NCI-H2227 (cell line): ENCODE results near the gene COPS9.

Experiments used
- DNase-seq: peaks from one replicate; lab custom pipeline; 2025; ENCODE audit not compliant: unreplicated experiment; lab: John Stamatoyannopoulos, UW

COPS9 gene

DNA sequence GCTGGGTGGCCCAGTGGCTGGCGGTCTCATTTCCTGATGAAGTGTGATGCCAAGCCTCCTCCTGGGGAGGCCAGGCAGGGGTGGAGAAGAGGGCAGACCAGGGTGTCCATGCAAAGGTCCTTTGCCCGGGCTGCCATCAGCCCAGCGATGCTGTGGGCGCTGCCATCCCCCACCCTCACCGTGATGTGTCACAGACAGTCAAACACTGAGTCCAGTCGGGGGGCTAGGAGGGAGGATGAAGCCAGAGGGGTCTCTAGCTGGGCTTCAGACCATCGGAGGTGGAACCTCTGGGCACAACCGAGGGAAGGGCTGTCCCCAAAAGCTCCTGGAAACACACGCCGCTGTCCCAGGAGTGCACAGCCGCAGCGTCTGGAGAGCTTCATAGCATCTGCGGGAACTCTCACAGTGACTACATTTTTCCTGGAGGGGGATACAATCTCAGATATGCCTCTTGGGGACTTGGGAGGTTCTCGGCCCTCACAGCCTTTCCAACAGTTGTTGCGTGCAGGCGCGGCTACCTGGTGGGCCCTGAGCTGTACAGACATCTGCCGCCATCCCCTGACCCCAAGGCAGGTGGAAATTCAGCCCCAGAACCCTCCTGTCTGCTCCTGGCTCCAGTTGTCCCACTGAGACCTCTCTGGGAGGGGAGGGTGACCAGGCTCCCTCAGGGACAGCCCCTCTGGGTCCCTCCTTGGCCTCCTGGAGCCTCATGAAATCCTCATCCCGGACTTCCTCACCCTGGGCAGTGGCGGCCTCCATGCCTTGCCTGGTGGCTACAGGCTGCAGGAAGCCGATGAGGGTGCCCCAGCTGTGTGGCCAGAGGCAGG, 30.9 kb upstream of the COPS9 start:
- DNase-seq = no peak

DNA sequence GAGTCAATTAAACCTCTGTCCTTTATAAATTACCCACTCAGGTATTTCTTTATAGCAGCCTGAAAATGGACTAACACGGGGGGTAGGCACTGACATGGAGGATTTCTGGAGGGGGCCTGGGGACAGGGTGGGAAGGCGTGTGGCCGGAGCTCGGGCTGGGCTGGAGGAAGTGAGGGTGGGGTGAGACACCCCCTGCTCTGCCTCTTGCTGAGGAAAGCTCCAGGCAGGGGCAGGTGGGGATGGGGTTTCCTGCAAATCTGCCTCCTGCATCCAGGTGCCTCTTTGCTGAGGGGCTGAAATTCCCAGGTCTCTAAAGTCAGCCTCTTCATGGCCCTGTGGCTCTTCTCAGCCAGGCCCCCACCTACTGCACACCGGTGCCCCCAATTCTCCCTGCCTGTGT, 30.1 kb upstream of the COPS9 start:
- no peak for DNase-seq

DNA sequence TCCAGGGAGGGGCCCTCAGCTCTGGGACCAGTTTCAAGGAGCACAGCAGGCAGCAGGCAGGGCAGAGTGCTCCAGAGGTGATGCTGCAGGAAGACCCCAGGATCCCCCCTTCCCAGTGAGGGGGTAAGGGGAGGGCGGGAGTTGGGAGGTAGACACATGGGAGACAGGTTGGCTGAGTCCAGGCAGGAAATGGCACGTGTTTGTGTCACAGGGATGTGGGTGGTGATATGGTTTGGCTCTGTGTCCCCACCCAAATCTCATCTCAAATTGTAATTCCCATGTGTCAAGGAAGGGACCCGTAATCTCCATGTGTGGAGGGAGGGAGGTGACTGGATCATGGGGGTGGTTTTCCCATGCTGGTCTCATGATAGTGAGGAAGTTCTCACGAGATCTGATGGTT, 29.6 kb upstream of the COPS9 start:
- DNase-seq = no peak

DNA sequence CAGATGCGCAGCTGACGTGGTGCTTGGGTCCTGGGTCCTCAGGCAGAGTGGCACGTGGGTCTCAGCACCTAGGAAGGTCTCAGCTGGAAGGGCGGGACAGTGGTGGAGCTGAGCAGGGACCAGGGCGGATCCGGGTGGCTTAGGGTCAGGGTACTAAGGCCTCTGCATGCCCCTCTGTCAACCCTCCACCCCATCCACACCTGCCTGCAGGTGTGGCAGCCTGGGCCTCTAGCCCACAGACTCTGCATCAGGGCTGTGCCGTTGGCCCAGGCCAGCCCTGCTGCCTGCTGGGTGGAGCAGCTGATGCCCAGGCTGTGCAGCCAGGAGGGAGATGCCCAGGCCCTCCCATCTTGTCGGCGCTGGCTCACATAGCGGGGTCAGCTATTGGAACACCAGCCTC, 28.9 kb upstream of the COPS9 start:
- DNase-seq = no peak

DNA sequence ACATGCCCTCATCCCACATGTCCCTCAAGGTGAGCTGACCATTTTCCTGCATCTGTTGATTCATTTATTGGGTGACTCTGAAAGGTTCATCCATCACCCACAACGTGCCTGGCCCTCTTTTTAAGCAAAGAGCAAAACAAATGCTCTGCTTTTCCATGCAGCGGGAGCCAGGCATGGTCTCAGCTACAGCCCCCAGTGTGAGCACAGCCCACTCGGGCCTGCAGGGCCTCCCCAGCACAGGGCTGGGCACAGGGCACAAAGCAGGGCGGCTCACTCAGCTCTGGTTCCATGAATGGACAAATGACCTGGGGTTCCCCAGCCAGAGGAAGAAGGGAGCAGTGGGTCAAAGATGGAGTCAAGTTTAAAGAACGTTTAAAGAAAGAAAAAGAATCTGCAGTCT, 28.5 kb upstream of the COPS9 start:
- DNase-seq = no peak

DNA sequence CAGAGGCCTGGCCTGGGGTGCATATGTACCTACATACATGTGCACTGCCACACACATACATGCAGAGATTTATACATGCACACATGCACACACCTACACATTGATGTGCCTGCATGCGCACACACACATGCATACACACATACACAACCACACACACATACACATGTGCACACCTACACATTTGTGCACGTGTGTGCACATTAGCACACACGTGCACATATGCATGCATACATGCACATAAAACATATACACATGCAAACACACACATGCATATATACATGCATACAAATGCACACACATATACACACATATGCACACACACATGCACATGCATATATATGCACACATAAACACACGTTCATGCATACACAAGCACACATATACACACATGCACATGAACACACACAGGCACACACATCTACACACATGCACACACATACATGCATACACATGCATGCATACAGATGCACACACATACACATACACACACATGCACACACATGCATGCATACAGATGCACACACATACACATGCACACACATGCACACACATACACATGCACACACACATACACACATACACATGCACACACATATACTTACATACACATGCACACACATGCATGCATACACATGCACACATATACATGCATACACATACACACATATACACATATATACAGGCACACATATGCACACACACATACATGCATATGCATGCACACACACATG, 27.9 kb upstream of the COPS9 start:
- DNase-seq = no peak

DNA sequence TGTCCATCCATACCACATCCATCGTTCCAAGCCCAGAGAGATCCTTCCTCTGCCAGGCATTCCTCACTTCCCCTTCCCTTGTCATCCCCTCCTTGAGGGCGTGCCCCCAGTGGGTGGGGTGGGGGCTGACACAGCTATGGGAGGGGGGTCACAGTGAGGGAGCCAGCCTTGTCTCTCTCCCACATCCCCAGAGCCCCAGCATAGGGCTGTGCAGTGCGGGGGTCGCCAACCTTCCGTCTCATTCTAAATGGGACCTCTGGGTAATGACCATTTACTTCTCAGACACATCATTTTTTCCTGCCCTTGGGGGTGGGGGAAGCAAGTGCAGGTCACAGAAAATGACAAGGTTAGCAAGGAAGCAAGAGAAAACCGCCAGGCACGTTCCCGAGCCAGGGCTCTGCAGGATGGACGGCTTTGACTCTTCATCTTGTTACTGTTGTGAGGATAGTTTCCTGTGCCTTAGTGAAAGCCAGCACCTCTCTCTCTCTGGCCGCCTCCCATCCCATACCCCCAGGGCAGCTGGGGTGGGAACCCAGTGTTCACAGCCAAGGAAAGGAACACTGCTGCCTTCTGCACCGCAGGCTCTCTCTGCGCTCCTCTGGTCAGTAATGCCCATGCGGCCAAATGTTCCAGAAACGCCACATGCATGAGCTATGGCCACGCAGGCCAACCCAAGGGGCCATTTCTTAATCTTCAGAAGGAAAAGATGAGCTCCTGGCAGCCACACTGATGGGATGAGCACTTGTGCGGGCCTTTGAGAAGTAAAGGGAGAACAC, 27.0 kb upstream of the COPS9 start:
- DNase-seq = no peak

DNA sequence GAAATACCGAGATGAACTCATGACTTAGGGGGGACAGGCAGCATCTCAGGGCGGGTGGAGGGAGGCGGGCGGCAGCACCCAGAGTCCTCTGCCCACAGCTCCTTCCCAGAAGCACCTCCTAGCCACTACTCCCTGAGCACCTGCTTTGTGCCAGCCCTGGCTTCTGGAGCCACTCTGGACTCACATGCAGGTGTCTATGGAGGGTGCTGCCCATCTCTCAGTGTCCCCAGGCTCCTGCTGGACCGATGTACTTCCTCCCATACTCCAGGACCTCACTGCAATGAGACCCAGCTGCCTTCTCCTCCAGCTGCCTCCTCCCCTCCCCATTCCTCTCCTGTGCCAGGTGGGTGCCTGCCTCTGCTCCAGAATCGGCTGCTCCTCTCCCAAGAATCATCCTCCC, 26.4 kb upstream of the COPS9 start:
- DNase-seq = no peak

DNA sequence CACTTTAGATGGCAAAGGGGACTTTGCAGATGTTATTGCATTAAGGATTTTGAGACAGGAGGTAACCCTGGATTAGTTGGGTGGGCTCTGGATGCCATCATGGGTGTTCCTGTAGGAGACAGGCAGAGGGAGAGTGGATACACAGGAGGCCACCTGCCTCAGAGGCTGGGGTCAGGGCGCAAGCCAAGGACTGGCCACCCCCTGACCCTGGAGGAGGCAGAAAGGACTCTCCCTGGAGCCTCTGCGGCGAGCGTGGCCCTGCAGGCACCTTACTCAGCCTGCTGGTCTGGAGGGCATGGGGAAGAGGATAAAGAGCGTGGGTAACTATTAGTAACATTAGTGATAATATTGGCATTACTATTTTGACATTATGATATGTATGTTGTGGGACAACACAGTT, 25.9 kb upstream of the COPS9 start:
- DNase-seq = no peak

DNA sequence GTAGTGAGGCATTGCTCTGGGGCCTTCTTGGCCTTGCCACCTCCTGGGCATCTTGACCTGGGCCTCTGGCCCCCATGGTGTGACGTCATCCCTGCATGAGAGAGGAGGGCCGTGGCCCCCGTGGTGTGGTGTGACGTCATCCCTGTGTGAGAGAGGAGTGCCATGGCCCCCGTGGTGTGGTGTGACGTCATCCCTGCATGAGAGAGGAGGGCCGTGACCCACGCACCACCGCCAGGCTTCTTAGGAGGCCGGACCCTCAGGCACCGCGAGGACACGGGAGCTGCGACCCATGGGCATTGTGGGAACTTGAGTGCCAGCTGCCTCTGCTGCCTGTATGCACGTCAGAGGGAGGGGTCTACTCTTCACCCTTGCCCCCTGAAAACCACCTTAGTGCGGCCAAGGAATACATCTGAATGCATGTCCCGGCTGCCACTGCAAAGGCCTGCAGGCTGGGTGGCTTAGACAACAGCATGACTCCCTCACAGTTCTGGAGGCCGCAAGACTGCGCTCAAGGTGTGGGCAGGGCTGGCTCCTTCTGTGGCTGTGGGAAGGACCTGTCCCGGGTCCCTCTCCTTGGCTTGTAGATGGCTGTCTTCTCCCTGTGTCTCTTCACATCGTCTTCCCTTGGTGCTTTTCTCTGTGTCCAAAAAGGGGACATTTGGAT, 25.1 kb upstream of the COPS9 start:
- DNase-seq = no peak

DNA sequence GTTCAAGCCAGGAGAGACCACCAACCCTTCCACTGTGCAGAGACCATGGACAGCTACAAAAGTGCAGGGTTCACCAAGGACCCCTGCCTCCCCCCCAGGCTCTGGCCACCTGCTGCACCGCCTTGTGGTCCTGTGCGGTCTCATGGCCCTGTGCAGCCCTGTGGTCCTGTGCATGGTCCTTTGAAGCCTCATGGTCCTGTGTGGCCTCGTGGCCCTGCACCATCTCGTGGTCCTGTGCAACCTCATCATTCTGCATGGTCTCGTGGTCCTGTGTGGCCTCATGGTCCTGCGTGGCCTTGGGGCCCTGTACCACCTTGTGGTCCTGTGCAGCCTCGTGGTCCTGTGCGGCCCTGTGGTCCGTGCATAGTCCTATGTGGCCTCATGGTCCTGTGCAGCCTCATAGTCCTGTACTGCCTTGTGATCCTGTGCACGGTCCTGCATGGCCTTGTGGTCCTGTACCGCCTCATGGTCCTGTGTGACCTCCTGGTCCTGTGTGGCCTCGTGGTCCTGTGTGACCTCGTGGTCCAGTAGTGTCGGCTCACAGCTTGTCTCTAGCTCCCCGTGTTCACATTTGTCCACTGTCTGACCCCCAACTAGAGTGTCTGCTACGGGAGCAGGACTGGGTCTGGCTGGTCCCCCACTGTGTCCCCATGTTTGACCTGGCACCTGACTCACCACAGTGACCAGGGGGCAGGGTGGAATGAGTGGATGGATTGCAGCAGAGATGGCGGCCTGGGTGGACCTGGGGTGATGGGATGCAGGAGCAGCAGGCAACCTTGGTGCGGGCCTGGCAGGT, 24.4 kb upstream of the COPS9 start:
- DNase-seq = no peak

DNA sequence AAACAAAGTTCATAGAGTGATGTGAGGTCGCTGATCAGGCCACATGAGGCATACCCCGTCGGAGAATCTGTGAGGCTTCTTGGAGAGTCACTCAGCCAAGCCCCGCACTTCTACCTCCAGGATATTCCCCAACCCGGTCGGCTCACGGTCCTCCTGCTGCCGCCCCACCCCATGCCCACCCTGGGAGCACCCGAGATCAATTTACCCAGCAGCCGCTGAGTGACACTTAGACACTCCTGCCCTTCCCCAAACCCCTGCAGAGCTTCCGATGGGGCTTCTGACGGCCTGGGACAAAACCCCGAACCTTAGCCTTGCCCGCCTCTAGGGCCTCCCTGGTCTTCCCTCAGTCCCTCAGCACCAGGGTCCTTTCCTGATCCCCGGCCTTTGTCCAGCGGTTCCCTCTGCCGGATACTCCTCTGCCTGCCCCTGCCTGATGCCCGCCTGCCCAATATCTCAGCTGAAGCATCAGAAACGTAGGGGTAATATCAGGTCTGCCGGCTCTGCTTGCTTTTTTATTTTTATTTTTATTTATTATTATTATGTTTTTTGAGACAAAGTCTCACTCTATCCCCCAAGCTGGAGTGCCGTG, 23.2 kb upstream of the COPS9 start:
- no peak for DNase-seq

DNA sequence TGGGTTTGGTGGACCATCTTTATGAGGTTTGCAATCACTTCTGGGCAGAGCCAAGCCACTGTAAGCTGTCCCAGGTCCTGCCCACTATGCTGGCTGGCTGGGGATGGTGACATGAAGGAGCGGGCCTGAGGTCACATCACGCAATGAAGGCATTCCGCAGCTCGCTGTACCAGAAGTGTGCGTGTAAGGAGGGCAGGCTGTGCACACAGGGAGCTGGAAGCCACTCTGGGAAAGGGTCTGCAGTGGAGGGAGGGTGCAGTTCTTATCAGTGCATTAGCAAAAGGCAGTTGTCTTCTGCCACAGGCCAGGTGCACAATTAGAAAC, 21.0 kb upstream of the COPS9 start:
- DNase-seq = no peak

DNA sequence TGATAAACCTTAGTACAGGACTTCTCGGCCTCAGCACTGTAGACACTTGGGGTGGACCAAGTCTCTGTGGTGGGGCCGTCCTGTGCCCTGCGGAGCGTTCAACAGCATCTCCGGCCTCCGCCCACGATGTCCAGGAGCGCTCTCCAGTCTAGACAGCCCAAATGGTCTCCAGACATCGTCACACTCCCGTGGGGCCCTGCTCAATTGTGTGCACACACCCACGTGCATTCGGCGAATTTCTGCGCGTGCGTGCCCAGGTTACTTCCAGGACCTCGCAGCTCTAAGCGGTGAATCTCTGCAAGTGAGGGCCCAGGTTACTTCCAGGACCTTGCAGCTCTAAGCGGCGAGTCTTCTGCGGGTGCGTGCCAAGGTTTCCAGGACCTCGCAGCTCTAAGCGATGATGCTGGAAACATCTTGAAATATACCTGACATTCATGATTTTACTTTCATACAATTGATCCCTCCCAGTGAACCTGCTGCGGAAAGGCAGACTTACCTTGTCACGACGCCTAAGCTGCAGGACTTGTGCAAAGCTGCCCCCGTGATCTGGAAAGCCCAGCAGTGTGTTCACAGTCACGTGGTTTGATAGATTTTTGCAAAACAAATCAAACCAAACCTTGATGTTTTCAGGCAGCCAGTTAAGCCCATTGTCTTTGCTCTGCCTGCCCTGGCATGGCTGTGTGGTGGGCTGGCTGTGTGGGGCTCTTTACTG, 20.5 kb upstream of the COPS9 start:
- DNase-seq = no peak

DNA sequence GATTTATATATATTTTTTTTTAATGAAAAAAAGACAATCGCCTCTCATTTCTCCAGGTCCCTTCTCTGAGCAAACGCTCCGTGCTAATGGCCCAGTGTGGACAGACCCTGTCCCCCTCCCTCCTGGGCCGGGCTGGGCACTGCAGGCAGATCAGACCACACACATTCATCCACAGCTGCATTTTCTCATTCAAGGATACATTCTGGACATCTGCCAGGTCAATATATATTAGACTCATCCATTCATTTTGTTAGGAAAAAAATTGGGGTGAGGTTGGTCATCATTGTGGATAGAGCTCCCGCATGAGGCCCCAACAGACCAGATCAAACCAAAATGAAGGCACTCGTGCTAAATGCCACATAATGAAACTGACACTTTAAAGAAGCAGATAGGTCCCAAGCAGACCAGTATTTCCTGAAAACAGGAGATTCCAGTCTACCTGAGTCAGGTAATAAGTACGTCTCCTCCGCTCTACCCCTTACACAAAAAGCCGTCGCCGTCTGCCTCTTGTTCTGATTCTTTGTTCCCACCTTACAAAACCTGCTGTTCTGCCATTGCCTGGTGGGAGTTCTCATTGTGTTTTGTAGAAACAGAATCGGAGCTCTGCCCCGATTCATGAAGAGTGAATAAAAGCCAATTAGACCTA, 19.8 kb upstream of the COPS9 start:
- no peak for DNase-seq

DNA sequence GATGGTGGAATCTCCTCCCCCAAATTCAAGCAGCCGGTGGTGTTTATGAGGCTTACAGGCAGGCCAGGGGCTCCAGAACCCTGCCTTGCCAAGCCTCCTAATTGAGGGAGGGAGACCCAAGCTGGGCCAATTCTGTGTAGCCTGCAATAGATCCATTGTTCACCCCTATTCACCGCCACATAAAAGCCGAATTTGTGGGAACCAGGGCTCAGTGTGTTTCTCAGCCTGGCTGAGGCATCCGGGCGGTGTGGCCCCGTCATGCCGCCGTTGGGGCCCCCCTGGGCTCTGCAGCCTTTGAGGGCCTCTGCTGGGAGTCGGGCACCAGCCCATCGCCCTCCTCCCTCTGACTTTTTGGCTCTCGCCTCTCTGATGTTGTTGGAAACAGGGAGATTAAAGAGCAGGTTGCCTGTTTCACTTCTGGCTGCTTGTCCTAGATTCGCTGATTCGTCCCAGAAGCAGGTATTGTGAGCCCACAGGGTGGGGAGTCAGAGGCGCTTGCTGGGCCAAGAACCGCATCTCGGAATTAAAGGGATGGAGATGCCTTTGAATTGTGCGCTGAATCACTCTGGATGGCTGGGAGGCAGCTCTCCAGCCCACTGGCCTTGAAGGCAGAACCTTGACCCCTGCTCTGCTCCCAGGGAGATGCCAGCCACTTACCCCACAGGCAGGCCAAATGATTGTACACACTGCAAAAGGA, 19.1 kb upstream of the COPS9 start:
- no peak for DNase-seq

DNA sequence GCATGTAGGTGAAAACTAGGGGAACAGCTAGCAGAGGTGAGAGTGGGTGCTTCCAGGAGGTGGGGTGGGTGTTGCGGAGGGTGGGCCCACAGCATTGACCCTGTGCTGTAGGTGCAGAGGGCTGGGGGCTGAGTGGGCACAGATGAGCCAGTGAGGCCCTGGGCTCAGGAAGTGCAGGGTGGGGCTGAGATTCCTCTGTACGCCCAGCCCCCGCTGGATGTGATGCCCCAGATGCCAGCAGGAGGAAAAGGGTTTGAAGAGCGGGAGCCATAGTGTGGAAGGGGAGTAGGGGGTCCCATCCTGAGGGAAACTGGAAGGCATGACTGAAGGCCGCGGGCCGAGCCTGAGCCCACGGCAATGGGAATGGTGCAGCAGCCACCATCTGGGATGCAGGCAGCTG, 18.5 kb upstream of the COPS9 start:
- DNase-seq = no peak

DNA sequence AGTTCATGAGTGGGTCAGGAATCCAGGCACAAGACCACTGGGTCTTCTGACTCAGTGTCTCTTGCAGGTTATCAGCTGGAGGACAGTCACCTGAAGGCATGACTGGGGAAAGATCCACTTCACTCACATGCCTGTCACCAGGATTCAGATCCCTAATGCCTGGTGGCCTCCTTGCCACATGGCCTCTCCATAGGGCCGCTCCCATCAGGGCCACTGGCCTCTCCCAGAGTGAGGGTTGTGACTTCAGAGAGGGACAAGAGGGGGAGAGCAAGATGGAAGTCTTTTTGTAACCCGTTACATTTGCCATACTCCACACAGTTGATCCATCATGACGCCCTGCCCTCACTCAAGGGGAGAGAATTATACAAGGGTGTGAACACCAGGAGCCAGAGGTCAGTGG, 17.3 kb upstream of the COPS9 start:
- DNase-seq = no peak
